ENCODE data around the gene ADD2.
"Not testable (repeated sequence)": the region's sequence is repeated elsewhere in the genome, so short reads cannot be mapped to it uniquely, and the experiment has no call there.

The ADD2 gene

DNA sequence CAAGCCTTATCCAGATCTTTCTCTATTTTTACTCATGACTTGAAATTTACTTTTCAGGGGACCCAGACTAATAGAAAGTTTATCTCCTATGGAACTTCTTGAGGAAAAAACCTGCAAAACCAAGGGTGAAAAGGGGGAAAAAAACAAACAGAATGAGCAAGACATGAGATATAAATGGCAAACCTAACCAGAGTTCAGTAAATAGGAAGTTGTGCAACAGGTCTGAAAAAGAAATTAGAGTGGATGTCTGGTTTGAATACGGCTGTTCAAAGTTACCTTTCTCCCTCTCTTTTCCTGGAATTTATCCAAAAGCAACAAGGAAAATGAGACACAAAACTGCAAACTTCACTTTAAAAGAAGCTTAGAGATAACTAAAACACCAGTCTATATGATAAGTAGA lies 135.6 kb downstream of the ADD2 start:
- no peak for DNase-seq

- no peak for DNase-seq
These were observed 137.2 kb downstream of the ADD2 start for GRCh38 chr2:70630761-70631160.

- DNase-seq = no peak
These were observed 140.6 kb downstream of the ADD2 start for GRCh38 chr2:70627211-70627898.

DNA sequence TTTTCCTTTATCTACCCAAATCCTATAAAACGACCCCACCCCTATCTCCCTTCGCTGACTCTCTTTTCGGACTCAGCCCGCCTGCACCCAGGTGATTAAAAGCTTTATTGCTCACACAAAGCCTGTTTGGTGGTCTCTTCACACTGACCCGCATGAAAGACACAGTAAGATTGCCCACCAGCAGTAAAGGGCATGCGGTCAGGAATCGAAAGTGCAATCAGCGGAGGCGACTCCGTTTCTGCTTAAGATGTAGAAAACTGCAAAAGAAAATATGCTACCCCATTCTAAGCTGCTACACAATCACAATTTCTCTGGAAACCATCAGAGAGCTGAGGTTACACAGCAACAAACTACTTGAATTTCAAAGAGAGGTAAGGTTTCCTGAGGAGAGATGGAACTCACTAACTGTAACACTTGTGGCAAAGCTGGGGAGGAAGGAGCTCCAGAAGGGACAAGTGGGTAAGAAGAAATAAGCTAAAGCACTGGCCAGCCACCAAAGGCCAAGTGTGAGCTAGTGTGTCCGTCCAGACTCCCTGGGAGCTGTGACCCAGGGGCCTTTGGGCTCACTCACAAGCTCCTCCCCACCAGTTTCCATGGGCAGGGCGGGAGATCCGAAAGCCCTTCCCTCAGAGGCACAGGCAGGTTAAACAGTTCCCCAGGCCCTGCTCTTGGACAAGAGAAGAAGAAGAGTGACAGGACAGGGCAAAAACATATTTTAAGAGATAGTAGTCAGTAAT lies 141.6 kb downstream of the ADD2 start:
- DNase-seq = no peak

DNA sequence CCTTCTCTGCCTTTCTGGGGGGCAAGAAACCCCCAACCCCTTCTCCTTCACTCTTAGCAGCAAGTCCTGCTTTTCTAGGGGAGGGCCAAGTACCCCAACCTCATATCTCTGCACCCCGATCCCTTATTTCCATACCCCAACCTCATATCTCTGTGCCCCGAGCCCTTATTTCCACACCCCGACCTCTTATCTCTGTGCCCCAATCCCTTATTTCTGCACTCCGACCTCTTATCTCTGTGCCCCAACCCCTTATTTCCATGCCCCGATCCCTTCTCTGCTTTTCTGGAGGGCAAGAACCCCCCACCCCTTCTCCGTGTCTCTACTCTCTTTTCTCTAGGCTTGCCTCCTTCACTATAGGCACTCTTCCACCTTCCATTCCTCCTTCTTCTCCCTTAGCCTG lies 146.5 kb downstream of the ADD2 start:
- DNase-seq = not testable (repeated sequence)

DNA sequence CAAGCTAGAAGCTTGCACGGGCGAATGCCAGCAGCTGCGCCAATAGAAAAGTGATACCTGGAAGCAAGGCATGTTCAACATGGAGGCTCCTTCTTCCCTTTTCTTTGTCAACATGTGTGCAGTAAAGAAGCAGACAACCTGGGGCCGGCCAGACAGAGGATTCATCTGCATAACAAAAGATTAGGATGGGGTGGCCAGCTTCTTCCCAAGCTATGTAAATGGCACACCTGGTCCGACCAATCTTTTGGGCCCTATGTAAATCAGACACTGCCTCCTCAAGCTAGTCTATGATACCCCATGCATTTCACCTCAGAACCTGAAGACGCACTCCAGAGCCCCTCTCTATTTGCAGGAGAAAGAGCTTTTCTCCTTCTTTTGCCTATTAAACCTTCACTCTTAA lies 148.0 kb downstream of the ADD2 start:
- DNase-seq = no peak

DNA sequence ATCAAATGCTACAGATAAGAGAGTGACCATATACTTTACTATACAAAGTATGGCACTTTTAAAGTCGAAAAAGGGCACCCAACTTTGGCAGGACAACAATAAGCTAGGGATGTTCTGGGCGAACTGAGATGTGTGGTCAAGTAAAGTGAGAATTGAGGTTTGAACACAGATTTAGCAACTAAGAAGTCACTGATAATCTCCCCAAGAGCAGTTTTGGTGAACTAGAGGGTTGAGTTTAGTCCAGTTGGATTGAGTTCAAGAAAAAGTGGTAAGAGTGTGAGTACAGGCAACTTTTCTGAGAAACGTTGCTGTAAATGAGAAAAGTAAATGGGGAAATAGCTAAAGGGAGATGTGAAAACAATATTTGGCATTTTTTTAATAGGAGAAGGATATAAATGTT lies 148.8 kb downstream of the ADD2 start:
- DNase-seq = no peak

GRCh38 chr2:70616168-70616694 lies 151.8 kb downstream of the ADD2 start:
- DNase-seq = no peak

GRCh38 chr2:70615222-70615621 lies 152.8 kb downstream of the ADD2 start:
- DNase-seq = peak in 1 of 2 experiments; percentile 3

DNA sequence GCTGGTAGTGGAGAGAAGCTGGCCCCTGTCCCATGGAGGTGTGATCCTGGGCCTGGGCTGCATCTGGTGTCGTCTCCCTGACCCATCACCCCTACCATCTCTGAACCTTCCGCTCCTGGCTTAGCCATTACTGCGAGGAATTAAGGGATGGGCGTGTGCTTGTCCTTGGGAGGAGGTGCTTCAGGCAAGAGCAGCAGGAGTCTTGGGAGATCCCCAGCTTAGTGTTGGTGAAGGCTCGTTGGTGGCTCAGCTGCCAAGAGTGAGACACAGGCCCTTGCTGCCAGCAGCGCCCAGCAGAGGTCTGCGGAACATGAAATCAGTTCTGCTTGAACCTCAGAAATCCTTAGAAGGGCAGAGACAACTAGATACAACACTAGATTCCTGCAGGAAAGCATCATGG lies 154.5 kb downstream of the ADD2 start:
- no peak for DNase-seq

- DNase-seq = no peak
These were observed 155.4 kb downstream of the ADD2 start for GRCh38 chr2:70612574-70612973.

GRCh38 chr2:70608373-70608772 lies 159.6 kb downstream of the ADD2 start:
- no peak for DNase-seq

DNA sequence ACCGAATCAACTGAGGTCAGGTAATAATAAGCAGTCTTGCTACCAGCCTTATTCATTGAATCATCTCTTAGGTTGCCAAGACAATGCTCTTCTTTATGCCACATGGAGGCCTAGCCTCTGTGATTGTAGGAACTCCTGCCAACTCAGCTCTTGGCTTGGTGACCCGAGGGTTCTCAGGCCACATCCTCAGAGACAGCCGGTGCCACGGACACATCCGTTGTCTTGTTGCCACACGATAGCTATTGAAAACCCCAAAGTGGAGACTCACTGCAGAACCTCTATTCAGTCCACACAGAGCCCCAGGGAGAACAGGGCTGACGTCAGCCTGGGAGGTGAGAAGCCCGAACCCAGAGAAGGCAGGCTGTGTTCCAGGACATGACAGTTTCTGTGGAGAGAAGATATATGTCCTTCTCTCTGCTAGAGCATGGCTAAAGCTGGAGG lies 160.9 kb downstream of the ADD2 start:
- DNase-seq = no peak

Measured in SW 1271 (cell line).